CD8-positive, alpha-beta memory T cell (primary cell): ENCODE data around the gene REXO1. TPM values are rescaled to one million over a fixed set of nuclear protein-coding genes. Genes with fewer than 3 reads are reported as not detected.

Experiments
- CTCF ChIA-PET: fragments of 350-600 bp; sonication (Branson Sonifier 250); formaldehyde crosslinking; loops from one replicate; lab custom pipeline; 2021; ENCODE audit warnings: antibody characterized with exemption; lab: Charles Lee
- POLR2A ChIA-PET: fragments of 350-600 bp; sonication (Branson Sonifier 250); formaldehyde crosslinking; loops from one replicate; lab custom pipeline; 2021; ENCODE audit warnings: antibody characterized with exemption; lab: Charles Lee
- DNase-seq, 5 donors: peaks; one replicate each; pipeline versions ENCODE4 v3.0.0 to v3.0.0-alpha.2; 2020 to 2022; ENCODE audit warnings: mixed read lengths in 1 of 5
- H3K27ac ChIP-seq: one replicate; pipeline ENCODE4 v1.7.0; 2013; ENCODE audit warnings: low read depth, mild to moderate bottlenecking, low read length, moderate library complexity
- H3K27me3 ChIP-seq: 2 replicates; pipeline ENCODE4 v1.7.0; 2013; ENCODE audit warnings: low read length, mild to moderate bottlenecking; ENCODE audit not compliant: insufficient read depth, poor library complexity, severe bottlenecking
- H3K36me3 ChIP-seq: 2 replicates; pipeline ENCODE4 v1.7.0; 2013; ENCODE audit warnings: mild to moderate bottlenecking, low read length, moderate library complexity; ENCODE audit not compliant: insufficient read depth
- H3K4me1 ChIP-seq: 2 replicates; pipeline ENCODE4 v1.7.0; 2013; ENCODE audit warnings: mild to moderate bottlenecking, low read length, moderate library complexity; ENCODE audit not compliant: insufficient read depth
- H3K4me3 ChIP-seq: 2 replicates; pipeline ENCODE4 v1.7.0; 2013; ENCODE audit warnings: mild to moderate bottlenecking, low read length
- H3K9me3 ChIP-seq: 2 replicates; pipeline ENCODE4 v1.7.0; 2013; ENCODE audit warnings: mild to moderate bottlenecking, low read length
- H3K27ac Mint-ChIP-seq, 8 donors: one replicate each; pipeline ENCODE4 v1.8.0; 2020 to 2021; ENCODE audit warnings: mixed read lengths in 8 of 8, mild to moderate bottlenecking in 6 of 8, inconsistent platforms in 3 of 8, moderate library complexity in 3 of 8
- H3K27me3 Mint-ChIP-seq, 2 donors: one replicate each; pipeline ENCODE4 v1.8.0; 2020 to 2021; ENCODE audit warnings: mixed read lengths in 2 of 2, mild to moderate bottlenecking in 1 of 2, moderate library complexity in 1 of 2
- H3K36me3 Mint-ChIP-seq, 3 donors: one replicate each; pipeline ENCODE4 v1.8.0; 2020 to 2021; ENCODE audit warnings: mixed read lengths in 3 of 3, inconsistent platforms in 1 of 3, mild to moderate bottlenecking in 1 of 3
- H3K4me1 Mint-ChIP-seq, 3 donors: one replicate each; pipeline ENCODE4 v1.8.0; 2020 to 2021; ENCODE audit warnings: mixed read lengths in 3 of 3, inconsistent platforms in 1 of 3, mild to moderate bottlenecking in 1 of 3
- H3K4me3 Mint-ChIP-seq, 7 donors: one replicate each; pipeline ENCODE4 v1.8.0; 2020 to 2021; ENCODE audit warnings: mixed read lengths in 7 of 7, mild to moderate bottlenecking in 6 of 7, moderate library complexity in 4 of 7, inconsistent platforms in 2 of 7
- H3K9me3 Mint-ChIP-seq, 5 donors: one replicate each; pipeline ENCODE4 v1.8.0; 2020 to 2022; ENCODE audit warnings: mixed read lengths in 5 of 5, mild to moderate bottlenecking in 3 of 5, moderate library complexity in 2 of 5, inconsistent platforms in 1 of 5
- polyA plus RNA-seq: library from polyadenylated mRNA; unstranded; fragments of 300-500 nt; fragmentation: Illumina TruSeq; gene quantifications from one replicate; pipeline ENCODE4 v1.2.3, GENCODE V29; 2021
- total RNA-seq, 2 experiments: library from RNA; stranded (reverse); gene quantifications; one replicate each; pipeline ENCODE4 v1.2.3, GENCODE V29; 2021

The REXO1 gene
- total and polyA plus RNA-seq, 3 experiments from 2014 or later: 8.7 to 63.7 (median 61.0) TPM

DNA sequence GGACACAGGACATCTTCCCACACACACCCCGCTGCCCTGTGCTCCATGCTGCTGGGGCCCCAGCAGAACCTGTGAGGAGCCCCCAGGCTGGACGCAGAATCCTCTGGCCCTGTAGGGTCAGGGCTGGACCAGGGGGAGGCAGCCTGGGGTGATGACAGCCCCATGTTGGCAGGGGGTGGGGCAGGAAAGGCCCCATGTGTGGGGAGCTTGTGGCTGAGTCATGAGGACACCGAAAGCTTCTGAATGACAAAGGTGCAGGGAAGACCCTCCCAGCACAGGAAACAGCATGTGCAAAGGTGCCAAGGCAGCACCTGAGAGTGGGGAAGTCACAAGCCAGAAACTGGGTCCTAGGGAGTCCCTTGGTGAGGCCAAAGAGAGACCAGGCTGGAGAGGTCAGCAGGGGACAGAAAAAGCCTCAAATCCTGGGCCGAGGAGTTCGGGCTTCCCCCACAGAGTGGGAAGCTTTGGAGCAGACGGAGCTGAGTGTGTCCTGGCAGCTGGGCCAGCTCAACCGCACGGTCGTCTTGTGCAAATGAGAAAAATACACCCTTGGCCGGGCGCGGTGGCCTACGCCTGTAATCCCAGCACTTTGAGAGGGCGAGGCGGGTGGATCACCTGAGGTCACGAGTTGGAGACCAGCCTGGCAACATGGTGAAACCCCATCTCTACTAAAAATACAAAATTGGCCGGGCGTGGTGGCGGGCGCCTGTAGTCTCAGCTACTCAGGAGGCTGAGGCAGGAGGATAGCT is 53.7 kb downstream of the REXO1 start:
- no peaks in the 10 kb centered on the region for H3K27me3 ChIP-seq
- H3K4me1 ChIP-seq: peaks cover 4% of the 10 kb centered on the region
- H3K4me1 Mint-ChIP-seq: peaks cover 0 to 5% (median 5%) of the 10 kb centered on the region in 3 donors
- POLR2A ChIA-PET: interaction anchor here (1.0 kb wide), 1 partner anchor 20 kb away, joined by 3 read pairs; no protein-coding TSS in a partner anchor
- H3K36me3 Mint-ChIP-seq: no peaks in the 10 kb centered on the region
- no peak overlapping the region for H3K27ac ChIP-seq
- H3K36me3 ChIP-seq: no peaks in the 10 kb centered on the region
- H3K9me3 Mint-ChIP-seq: no peaks in the 10 kb centered on the region
- DNase-seq: no peak
- no peak overlapping the region for H3K27ac Mint-ChIP-seq
- H3K4me3 Mint-ChIP-seq: no peak overlapping the region
- peaks cover 8 to 11% of the 10 kb centered on the region in 2 donors for H3K27me3 Mint-ChIP-seq
- H3K9me3 ChIP-seq: no peaks in the 10 kb centered on the region
- CTCF ChIA-PET: interaction anchor here (0.7 to 5.8 kb wide), 3 partner anchors 13 to 248 kb away, joined by 4 to 28 read pairs (median 6); no protein-coding TSS in a partner anchor
- no peak overlapping the region for H3K4me3 ChIP-seq

DNA sequence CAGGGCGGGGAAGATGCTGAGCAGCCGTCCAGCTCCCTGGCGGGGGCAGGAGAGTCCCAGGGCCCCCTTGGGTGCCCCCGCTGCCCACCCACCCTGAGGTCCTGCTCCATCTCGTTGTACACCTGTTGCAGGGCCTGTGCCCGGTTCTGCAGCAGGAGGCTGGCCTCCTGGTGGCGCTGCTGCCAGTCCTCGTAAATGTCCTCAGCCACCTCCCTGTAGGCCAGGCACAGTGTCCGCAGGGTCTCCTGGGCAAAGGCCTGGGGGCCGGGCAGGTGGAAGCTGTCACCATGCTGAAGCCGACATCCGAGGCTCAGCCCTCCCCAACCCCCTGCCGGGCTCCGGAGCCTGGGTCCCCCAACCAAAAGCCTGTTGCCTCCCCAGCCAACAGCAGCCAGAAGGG is 56.4 kb downstream of the REXO1 start:
- no peak for DNase-seq
- no peaks in the 10 kb centered on the region for H3K27me3 ChIP-seq
- H3K4me1 Mint-ChIP-seq: peaks cover 0 to 5% (median 5%) of the 10 kb centered on the region in 3 donors
- no peak overlapping the region for H3K4me3 ChIP-seq
- CTCF ChIA-PET: interaction anchor here (5.8 kb wide), 1 partner anchor 34 kb away, joined by 28 read pairs; no protein-coding TSS in a partner anchor
- H3K36me3 ChIP-seq: no peaks in the 10 kb centered on the region
- no peak overlapping the region for H3K27ac Mint-ChIP-seq
- no peaks in the 10 kb centered on the region for H3K36me3 Mint-ChIP-seq
- H3K4me1 ChIP-seq: peaks cover 4% of the 10 kb centered on the region
- POLR2A ChIA-PET: interaction anchor here (0.7 kb wide), 1 partner anchor 1173 kb away, joined by 5 read pairs; no protein-coding TSS in a partner anchor
- H3K4me3 Mint-ChIP-seq: no peak overlapping the region
- no peaks in the 10 kb centered on the region for H3K9me3 Mint-ChIP-seq
- no peaks in the 10 kb centered on the region for H3K9me3 ChIP-seq
- peaks cover 10 to 11% of the 10 kb centered on the region in 2 donors for H3K27me3 Mint-ChIP-seq
- H3K27ac ChIP-seq: no peak overlapping the region

DNA sequence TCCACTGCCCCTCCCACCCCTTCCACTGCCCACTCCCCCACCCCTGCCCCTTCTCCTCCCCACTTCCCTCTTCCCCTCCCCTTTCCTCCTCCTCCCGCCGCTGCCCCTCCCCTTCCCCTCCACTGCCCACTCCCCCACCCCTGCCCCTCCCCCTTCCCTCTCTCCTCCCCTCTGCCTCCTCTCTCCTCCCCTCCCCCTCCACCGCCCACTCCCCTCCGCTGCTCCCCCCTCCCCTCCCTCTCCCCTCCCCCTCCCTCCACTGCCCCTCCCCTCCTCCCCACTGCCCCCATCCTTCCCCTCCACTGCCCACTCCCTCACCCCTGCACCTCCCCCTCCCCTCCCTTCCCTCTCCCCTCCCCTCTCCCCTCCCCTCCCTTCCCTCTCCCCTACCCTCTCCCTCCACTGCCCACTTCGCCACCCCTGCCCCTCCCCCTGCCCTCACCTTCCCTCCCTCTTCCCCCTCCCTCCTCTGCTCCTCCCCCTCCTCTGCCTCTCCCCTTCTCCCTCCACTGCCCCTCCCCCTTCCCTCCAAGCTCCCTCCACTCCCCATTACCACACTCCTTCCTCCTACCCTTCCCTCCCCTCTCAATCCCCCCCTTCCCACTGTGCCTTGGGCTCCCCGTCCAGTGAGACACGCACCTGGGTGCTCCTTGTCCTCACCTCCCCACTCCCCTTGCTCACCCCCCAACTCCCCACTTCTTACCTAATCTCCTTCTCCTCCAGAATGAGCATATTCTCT is 58.1 kb downstream of the REXO1 start:
- H3K27ac ChIP-seq: no peak overlapping the region
- no peak overlapping the region for H3K4me3 Mint-ChIP-seq
- DNase-seq: no peak
- H3K36me3 ChIP-seq: no peaks in the 10 kb centered on the region
- H3K4me1 Mint-ChIP-seq: no peaks in the 10 kb centered on the region
- H3K9me3 Mint-ChIP-seq: no peaks in the 10 kb centered on the region
- no peaks in the 10 kb centered on the region for H3K27me3 ChIP-seq
- no peaks in the 10 kb centered on the region for H3K4me1 ChIP-seq
- ChIA-PET POLR2A (no interaction called here), CTCF (interaction anchor here (1.5 kb wide), 1 partner anchor 36 kb away, joined by 5 read pairs; no protein-coding TSS in a partner anchor)
- H3K4me3 ChIP-seq: no peak overlapping the region
- H3K27me3 Mint-ChIP-seq: peaks cover 8 to 16% of the 10 kb centered on the region in 2 donors
- H3K9me3 ChIP-seq: no peaks in the 10 kb centered on the region
- no peak overlapping the region for H3K27ac Mint-ChIP-seq
- no peaks in the 10 kb centered on the region for H3K36me3 Mint-ChIP-seq

DNA sequence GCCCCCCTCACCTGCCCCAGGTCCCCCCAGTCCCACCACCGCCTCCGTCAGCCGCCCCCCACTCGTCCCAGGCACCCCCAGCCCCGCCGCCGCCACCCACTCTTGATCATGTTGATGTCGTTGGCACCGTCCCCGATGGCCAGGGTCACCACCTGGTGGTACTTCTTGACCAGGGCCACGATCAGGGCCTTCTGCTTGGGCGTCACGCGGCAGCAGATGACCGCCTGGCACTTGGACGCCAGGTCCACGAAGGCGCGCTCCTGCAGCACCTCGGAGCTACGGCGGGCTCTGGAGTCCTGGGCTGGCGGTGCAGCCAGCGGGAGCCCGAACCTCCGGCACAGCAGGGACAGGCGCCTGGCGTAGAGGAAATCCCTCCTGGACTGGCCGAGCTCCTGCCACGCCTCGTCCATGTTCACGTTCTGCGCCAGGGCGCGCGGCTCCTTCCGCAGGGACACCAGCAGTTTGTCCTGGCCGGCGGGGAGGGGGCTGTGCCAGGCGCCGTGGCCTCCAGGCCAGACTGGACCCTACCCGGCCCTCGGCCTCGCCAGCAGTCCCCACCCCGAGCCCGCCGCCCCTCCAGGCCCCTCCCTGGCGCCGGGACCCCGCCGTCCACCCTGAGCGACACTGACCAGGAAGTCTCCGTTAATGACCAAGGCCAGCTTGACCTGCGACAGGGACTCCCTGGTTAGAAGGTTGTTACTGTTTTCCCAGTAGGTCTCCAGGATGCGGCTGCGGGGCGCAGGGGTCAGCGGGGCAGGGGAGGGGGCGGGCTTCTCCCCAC is 58.8 kb downstream of the REXO1 start:
- no peaks in the 10 kb centered on the region for H3K36me3 ChIP-seq
- no peak for DNase-seq
- Mint-ChIP-seq H3K4me3 (no peak overlapping the region), H3K27me3 (peaks cover 8 to 16% of the 10 kb centered on the region in 2 donors), H3K9me3 (no peaks in the 10 kb centered on the region), H3K27ac (no peak overlapping the region), H3K4me1 (no peaks in the 10 kb centered on the region), H3K36me3 (no peaks in the 10 kb centered on the region)
- POLR2A ChIA-PET: no interaction called here
- CTCF ChIA-PET: interaction anchor here (1.5 kb wide), 1 partner anchor 36 kb away, joined by 5 read pairs; no protein-coding TSS in a partner anchor
- H3K9me3 ChIP-seq: no peaks in the 10 kb centered on the region
- H3K4me3 ChIP-seq: no peak overlapping the region
- H3K27me3 ChIP-seq: no peaks in the 10 kb centered on the region
- H3K27ac ChIP-seq: no peak overlapping the region
- H3K4me1 ChIP-seq: no peaks in the 10 kb centered on the region

DNA sequence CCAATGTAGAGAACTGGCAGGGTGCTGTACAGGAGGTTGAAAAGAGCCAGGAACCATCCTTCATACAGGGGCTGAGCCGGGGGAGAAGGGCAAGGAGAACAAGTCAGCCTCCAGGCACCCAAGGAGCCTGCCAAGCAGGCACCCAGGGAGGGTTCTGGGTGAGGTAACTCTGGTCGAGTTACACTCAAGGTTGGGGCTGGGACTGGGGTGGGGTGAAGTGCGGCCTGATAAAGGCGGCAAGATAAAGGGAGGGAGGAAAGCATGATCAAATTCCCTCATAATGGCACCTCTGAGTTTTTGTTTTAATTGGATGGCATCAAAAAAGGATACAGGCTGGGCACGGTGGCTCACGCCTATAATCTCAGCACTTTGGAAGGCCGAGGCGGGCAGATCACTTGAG is 61.2 kb downstream of the REXO1 start:
- Histone ChIP-seq H3K36me3 (no peaks in the 10 kb centered on the region), H3K4me3 (no peak overlapping the region), H3K27me3 (peaks cover 6% of the 10 kb centered on the region), H3K4me1 (no peaks in the 10 kb centered on the region), H3K27ac (no peak overlapping the region), H3K9me3 (peaks cover under 1% of the 10 kb centered on the region)
- ChIA-PET CTCF (no interaction called here), POLR2A (no interaction called here)
- DNase-seq: no peak
- Mint-ChIP-seq H3K4me1 (no peaks in the 10 kb centered on the region), H3K27ac (peak overlapping the region in 1 of 8 donors; percentile 41), H3K27me3 (peaks cover 26% of the 10 kb centered on the region in 2 donors), H3K9me3 (peaks cover 0 to 6% (median 6%) of the 10 kb centered on the region in 5 donors), H3K36me3 (no peaks in the 10 kb centered on the region), H3K4me3 (no peak overlapping the region)

DNA sequence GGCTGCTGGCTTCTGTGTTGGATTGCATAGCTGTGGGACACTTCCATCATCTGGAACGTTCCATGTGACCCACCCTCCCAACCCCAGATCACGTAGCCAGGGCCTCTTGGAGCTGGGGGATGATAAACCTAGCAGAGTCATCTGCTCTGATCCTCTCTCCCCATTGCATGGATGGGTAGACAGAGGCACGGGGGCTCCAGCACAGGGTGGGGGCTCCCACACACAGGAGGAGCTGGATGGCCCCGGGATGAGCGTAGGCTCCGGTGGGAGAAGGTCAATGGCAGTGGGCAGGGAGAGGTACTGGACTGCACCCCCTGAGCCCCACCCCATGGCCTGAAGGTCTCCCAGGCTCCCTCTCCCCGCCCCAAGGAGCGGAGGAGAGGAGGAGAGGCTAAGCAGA is 61.6 kb downstream of the REXO1 start:
- DNase-seq: no peak
- Histone ChIP-seq H3K36me3 (no peaks in the 10 kb centered on the region), H3K4me3 (no peak overlapping the region), H3K9me3 (peaks cover 5% of the 10 kb centered on the region), H3K27ac (no peak overlapping the region), H3K27me3 (peaks cover 10% of the 10 kb centered on the region), H3K4me1 (no peaks in the 10 kb centered on the region)
- peaks cover 0 to 10% (median 6%) of the 10 kb centered on the region in 5 donors for H3K9me3 Mint-ChIP-seq
- H3K4me1 Mint-ChIP-seq: no peaks in the 10 kb centered on the region
- no peak overlapping the region for H3K27ac Mint-ChIP-seq
- H3K36me3 Mint-ChIP-seq: no peaks in the 10 kb centered on the region
- peaks cover 30 to 31% of the 10 kb centered on the region in 2 donors for H3K27me3 Mint-ChIP-seq
- ChIA-PET POLR2A (no interaction called here), CTCF (no interaction called here)
- no peak overlapping the region for H3K4me3 Mint-ChIP-seq

DNA sequence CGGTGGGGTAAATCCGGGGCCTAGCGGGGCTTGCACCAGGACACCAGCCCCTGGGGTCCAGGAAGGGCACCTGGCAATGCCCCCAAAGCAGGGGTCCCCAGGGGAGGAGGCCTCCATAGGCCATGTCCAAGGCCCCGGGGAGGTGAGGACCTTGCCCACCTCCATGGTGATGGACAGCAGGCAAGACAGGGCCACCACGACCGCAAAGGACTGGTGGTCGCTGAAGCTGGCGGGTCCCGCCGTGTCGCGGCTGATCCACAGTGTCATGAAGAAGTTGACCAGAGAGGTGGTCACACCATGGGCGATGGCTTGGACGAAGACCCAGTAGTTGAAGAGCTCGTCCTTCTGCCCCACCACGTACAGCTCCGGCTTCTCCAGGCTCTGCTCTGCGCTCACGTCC is 63.0 kb downstream of the REXO1 start:
- POLR2A ChIA-PET: no interaction called here
- Histone ChIP-seq H3K9me3 (peaks cover 6% of the 10 kb centered on the region), H3K4me3 (no peak overlapping the region), H3K36me3 (no peaks in the 10 kb centered on the region), H3K4me1 (no peaks in the 10 kb centered on the region), H3K27me3 (peaks cover 17% of the 10 kb centered on the region), H3K27ac (no peak overlapping the region)
- H3K9me3 Mint-ChIP-seq: peaks cover 0 to 16% (median 9%) of the 10 kb centered on the region in 5 donors
- no peak for DNase-seq
- H3K27me3 Mint-ChIP-seq: peaks cover 35 to 40% of the 10 kb centered on the region in 2 donors
- CTCF ChIA-PET: no interaction called here
- H3K27ac Mint-ChIP-seq: no peak overlapping the region
- no peaks in the 10 kb centered on the region for H3K4me1 Mint-ChIP-seq
- no peaks in the 10 kb centered on the region for H3K36me3 Mint-ChIP-seq
- no peak overlapping the region for H3K4me3 Mint-ChIP-seq
